OCI-LY3 (cell line): ENCODE data around the gene CERT1.

Source experiments
- CTCF ChIP-seq: fragments of 200-600, 300-600 bp; sonication (generic); IDR thresholded peaks from 2 replicates; pipeline ENCODE4 v1.5.1; 2014; ENCODE audit warnings: antibody characterized with exemption, low read length, low read depth
- EZH2phosphoT487 ChIP-seq: fragments of 200-600 bp; shearing (Covaris generic); IDR thresholded peaks from 2 replicates; pipeline ENCODE4 v1.6.1; 2018; ENCODE audit warnings: antibody characterized with exemption, mixed run types, low read depth

GRCh38 chr5:75536694-75537360, 25.4 kb upstream of the CERT1 start:
- no peak for TF ChIP-seq EZH2phosphoT487
- no peak for TF ChIP-seq CTCF
